HG03064 (cell line): ENCODE data around the gene NPLOC4.

Source experiments
- ATAC-seq: cut with Tn5 transposase; IDR thresholded peaks from one replicate; pipeline ENCODE4 v1.9.1; 2021; ENCODE audit warnings: low read depth; ENCODE audit not compliant: unreplicated experiment

Gene NPLOC4

DNA sequence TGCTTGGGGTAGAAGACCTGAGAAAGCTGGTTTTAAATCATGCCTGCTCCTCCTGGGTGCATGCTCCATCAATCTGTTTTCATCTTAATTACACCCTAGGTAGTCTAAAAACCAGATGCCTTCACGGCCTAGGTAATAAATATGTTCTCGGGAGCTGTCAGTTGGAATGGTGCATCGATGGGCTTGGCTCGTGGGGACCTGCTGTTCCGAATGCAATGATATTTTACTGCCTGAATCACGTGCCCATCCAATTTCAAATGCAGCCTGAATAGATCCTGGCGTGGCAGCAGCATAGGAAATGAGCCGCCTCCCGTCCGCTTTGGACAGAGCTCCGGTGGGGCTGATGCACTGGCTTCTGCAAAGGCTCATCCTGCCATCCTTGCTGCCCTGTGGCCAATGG lies 65.9 kb downstream of the NPLOC4 start:
- ATAC-seq: no peak

DNA sequence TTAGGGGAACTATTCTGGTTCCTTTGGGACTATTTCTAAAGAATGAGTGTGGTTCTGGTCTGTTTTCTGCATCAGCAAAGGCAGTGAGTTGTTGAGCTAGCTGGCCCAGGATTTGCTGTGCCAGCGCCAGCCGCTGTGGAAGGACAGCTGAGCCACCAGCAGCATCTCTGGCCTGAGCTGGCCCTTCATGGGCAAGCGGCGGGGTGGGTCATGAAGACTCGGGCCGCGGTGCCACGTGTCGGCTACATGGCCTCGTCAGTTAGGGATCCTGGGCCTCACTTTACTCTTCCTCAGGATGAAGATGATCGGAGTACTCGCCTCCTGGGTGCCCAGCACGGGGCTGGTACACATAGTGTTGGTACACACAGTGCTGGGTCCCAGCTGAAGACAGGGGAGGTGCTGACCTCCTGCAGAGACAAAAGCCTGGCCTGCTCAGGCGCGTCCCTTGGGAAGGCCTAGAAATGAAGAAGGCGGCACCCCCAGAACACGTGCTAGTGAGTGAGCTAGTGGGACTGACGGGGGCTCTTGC lies 66.9 kb downstream of the NPLOC4 start:
- no peak for ATAC-seq

DNA sequence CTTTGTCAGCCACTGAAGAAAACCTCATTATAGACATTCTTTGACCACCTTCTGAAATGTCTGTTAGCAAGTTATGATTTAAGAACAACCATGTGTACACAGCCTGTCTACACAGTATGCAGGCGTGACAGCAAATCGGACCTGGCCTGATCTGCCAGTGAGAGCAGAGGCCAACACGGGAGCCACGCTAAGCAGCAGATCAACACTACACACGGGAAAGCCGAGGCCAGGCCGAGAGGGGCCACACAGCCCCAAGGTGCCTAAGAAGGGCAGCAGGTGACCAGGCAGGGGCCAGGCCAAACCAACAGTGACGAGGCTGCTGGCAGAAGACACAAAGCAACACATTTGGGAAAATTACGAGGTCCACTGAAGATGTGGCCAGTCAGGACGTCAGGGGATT lies 68.5 kb downstream of the NPLOC4 start:
- ATAC-seq: no peak

DNA sequence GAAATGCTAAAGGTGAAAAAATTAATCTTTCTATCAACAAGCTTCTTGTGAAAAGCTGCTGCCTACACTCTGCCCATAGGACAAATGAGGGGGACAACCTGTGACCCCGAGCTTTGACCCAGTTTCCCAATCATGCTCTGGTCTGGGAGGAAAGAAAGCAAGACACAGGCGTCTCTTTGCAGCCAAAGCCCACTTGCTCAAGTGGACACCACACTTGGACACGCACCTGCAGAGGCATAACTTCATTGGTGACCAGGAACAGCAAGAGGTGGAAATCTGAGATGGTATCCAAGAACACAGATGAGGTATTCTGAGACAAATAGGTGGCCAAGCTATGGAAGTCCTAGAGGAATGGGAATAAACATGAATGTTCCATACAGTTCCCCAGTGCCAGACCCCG lies 69.7 kb downstream of the NPLOC4 start:
- no peak for ATAC-seq

DNA sequence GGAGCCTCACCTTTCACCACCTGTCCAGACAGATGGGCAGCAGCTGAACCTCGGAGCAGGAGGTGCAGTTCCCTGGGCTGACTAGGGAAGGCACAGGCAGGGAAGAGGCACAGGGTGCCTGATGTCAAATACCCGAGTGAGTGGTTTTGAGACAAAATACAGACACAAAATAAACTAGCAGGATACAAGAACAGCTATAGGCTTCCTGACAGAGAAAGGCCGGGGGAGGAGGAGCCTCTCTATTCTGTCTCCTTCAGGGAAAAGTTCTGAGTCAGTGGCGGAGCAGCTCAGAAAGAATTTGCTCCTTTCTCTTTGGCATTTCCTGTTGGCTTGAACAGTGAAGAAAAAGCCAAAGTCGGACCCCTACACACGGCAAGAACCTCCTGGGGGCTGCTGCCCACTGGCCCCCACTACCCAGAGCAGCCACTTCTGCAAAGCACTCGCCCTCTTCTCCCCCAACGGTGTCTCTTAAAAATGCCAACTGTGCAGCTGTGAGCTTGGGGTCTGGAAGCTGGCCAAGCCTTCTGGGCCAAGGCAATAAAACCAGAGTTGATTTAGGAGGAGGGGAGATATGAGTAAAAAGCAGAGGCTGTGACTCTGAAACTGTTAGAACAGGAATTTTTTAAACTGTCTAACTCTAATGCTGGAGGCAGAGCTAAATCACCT lies 70.3 kb downstream of the NPLOC4 start:
- ATAC-seq: no peak

DNA sequence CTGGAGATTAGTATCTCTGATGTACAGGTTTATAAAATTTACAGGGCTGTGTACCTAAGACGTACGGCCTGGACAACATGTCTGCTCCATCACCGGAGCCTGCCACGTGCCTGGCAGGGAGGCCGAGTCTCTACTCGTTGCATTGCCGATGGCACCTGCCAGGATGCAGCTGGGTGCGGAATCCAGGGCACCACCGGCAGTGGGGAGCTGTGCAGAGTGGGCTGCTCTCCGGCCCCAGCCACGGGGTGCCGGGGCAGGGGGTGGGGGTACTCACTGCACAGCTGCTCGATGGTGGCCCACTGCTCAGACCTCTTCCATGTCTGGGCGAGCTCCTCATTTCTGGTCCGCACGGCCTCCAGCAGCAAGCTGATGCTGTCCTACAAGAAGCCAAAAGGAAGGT lies 71.7 kb downstream of the NPLOC4 start:
- ATAC-seq: no peak

DNA sequence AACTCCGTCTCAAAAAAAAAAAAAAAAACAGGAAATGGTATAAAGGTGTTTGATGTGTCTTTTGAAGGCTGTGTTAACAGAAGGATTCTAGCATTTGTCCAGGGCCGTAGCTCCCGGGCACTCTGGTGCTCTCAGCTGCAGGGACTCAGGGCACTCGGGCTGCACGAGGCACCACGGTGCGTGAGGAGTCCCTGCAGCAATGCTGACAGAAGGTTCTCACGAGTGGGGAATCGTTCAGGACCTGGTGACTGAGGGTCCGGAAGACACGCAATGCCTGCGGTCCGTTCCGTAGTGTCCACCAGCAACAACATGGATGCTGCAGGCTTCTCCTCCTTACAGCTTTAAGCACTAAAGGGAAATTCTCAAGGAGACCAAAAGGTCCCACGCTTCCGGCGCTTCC lies 72.1 kb downstream of the NPLOC4 start:
- ATAC-seq: no peak

DNA sequence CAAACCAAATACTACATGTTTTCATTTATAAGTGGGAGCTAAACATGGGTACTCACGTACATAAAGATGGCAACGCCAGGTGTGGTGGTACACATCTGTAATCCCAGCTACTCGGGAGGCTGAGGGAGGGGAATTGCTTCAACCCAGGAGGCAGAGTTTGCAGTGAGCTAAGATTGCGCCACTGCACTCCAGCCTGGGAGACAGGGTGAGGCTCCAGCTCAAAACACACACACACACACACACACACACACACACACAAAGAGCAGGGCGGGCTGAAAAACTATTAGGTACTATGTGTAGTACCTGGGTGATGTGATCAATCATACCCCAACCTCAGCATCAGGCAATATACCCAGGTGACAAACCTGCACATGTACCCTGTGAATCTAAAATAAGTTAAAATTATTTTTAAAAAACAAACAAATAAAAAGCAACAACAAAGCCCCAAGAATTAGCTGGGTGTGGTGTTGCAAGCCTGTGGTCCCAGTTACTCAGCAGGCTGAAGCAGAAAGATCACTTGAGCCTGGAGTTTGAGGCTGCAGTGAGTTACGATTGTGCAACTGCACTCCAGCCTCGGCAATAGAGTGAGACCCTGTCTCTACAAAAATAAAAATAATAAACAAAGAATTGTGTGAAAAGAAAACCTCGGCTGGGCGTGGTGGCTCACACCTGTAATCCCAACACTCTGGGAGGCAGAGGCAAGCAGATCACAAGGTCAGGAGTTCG lies 72.9 kb downstream of the NPLOC4 start:
- no peak for ATAC-seq

DNA sequence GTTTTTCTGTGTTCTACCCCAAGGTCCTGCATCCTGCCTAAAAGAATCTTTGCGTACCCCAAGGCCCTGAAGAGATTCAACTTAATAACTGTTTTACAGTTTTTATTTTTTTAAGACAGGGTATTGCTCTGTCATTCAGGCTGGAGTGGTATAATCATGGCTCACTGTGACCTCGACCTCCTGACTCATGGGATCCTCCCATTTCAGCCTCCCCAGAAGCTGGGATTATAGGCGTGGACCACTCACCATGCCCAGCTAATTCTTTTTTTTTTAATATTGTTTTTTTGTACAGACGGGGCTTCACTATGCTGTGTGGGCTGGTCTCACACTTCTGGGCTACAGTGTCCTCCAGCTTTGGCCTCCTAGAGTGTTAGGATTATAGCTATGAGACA lies 75.4 kb downstream of the NPLOC4 start:
- ATAC-seq: no peak

DNA sequence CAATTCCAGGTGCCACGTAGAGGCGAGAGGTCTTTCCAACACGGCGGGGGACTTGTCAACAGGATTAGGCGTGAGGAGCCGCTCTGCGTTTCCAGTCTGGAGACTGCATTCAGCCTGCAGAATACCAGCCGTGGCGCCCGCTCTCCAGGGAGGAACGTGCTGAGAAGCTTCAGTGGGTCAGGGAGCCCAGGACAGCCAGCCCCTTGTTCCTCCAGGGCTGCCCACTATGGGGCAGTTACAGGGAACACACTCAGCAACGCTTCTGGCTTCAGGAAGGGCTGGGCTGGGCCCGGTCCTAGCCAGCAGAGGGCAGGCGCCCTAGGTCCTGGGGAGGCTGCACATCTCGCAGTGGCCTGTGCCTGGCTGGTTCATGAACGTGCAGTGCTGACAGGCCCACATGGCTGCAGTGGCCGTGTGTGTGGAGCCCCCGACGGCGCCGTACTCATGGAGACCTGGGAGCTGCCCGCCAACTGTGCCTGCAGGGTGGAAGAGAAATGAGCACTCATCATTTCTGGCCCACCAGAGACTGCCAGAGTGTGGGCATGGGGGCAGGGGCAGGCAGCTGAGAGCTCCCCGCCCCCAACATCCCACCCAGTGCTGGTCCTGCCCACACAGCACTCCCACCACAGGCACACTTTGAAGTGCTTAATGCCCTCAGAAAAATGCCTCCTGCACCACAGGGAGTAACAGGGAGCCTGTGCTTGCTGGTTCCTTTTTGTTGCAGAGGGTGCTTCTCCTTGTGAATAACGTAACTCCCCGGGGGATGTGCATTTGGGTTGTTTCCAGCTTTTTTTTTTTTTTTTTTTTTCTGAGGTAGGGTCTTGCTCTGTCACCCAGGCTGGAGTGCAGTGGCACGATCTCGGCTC lies 77.7 kb downstream of the NPLOC4 start:
- ATAC-seq: no peak

DNA sequence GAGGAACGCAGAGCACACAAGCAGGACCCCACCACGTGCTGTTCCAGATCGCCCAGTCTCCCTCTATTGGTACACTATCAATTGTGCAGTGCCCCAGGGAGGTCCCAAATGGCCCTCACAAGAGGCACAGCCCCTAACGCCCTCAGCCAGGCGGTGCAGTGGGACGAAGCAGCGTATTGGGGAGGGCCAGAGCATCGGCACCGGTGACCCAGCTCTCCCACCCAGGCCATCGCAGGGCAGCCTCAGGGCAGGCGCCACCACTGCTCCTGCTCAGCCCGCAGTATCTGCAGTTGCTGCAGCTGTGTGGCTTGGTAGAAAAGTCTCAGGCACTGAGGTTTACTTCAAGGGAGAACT lies 78.8 kb downstream of the NPLOC4 start:
- ATAC-seq: no peak

DNA sequence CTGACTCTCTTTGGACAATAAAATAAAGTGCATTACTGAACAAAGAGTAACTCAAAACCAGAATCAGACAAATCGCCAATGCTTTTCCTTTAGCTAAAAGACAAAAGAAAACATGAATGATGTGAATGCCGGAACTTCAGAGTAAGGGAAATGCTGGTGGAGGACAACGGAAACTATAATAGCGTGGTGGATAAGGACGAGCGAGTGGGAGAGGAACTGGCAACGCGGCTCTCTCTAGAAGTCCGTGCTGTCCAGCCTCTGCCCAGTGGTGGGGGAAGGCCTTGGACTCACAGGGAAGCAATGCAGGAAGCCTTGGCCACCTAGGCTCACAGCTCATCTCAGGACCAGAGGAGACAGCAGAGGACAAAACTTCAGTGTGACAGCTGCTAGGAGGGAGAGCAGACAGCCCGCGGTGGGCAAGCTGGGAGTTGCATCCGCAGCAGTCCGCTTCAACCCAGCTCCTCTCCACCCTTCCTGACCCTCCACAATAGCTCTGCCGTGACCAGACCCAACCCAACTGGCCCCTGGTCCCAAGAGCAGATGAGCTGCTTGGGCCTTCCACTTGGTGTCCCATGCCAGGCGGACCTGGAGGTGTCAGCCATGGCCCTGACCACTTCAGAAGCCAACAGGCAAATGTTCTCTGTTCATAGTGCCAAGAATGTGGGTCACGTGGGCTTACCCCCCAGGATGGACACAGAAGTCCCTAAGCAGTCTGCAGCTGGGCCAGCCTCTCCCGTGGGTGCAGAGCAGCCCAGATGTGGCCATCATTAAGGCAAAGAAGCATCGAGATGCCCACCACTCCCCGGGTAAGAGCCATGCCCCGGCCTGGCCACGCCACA lies 79.4 kb downstream of the NPLOC4 start:
- no peak for ATAC-seq

DNA sequence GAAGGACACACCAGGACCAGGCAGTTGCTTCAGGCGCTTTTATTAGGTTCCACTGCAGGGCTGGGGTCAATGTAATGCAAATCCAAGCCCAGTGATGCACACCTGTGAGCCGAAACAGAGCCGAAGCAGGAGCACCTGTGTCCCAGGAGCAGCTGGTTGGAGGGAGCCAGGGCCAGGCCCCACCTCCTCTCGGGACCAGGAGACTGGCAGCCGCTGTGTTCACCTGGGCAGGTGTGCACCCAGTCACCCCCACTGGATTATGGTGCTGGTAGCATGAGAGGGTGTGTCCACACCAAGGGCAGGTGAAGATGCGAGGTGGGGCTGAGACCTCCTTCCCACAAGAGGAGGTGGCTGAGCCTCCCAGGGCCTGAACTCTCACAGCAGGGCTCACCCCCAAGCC lies 80.0 kb downstream of the NPLOC4 start:
- ATAC-seq: no peak

DNA sequence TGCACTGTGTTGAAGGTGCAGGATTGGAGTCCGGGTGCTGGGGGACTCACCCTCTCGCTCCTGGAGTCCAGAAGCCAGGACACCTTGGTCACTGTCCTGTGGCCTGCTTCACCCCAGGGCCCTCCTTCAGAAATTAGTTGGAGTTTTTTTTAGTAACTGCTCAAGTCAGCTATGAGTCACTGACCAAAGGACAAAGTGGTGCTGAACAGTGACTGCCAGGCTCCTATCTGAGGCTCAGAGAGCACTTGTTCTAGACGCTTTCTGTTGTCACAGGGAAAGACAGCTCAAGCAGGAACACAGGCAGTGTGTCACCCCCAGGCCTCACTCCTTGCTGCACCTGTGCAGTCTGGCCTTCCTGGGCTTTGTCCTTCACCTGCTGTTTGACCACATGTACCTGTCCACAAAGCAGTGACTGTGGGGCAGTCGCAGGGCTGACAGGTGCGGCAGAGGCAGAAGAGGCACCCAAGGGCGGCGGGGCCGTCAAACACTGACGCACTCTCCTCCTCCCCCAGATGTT lies 80.7 kb downstream of the NPLOC4 start:
- ATAC-seq: no peak

DNA sequence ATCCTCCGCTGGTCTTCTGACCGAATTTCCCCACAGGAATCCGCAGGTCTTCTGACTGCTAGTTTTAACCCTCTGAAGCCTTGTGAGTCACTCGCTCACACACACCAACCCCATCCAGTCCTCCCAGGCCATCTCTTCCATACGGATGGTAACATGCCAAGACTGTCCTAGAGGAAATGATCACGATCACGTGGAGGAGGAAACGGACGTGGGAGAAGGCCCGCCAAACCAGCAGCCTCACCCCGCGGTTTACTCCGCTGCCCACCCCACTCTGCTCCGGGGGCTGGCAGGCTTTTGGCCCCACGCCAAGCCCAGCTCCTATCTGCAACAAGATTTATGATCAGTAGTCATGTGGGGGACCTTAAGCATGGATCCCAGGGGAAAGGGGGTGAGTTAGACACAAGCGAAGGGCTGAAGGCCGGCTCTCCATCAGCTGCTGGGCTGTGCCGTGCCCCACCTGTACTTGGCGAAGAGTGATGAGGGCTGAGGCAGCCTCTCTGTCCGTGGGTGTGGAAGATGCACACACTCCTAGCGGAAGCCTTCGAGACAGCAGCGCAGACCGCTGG lies 83.2 kb downstream of the NPLOC4 start:
- ATAC-seq: no peak

DNA sequence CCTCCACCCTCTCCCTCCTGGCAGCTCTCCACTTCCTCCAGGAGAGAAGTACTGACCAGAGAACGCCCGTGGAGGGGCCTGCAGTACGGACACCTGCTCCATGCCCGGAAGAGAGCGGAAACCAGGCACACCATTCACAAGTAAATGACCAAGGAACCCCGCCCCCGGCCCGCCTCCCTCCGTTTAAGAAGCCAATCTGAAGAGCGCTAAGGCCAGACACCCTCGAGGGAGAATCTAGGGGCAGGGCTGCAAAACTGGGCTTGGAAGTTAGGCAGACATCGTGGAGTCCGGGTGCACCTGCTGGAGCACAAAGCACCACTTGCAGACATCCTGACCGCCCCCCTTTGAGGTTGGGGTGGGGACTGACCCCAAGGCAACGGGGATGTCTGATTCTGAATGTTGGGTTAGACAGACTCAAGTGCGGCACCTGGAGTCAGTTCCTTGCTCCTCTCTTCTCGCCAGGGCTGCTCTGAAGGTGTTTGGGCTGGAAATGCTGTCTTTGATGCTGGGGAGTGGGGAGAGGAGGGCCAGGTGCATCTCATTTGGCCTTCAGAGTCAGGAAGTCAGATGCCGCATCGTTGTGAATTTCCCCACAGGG lies 83.8 kb downstream of the NPLOC4 start:
- ATAC-seq: peak; percentile 32

DNA sequence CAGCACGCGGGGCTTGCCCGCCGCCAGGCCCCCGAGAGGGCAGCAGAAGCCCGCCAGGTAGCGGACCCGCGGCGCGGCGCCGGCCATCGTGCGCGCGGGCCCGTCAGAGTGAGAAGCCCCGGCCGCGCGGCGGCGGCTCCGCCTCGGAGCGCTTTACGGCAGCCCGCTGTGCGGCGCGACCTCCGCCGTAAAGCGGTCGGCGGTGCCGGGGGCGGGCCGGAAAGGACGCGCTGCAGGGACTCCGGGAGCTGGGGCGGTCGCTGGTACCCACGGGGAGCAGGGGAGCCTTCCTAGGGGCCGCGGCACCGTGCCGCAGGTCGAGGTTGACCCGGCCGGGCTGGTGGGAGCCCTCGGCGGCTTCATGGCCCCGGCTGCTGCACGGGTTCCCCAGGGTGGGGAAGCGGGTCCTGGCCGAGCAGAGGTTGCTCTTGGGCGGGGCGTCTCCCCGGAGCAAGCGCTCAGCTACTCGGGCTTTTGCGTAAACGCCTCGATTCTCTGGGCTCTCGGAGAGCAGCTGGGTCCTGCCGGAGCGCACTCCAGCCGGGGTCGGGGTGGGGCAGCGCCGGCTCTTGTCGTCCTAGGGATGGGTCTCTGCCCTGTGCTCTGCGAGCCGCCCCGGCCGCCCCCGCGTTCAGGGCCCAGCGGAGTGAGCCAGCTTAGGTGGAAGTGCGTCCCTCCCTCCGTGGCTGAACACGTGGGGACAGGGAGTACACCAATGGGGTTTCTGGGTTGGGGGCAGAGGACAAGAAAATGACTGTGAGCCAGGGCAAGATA lies 84.5 kb downstream of the NPLOC4 start, which contains the start of gene FAAP100:
Gene FAAP100, minus strand, starts transcription at position 110 of the 774 bp plus-strand sequence. Its CDS starts 23 bp downstream, at position 87.
- ATAC-seq: peak; percentile 36

DNA sequence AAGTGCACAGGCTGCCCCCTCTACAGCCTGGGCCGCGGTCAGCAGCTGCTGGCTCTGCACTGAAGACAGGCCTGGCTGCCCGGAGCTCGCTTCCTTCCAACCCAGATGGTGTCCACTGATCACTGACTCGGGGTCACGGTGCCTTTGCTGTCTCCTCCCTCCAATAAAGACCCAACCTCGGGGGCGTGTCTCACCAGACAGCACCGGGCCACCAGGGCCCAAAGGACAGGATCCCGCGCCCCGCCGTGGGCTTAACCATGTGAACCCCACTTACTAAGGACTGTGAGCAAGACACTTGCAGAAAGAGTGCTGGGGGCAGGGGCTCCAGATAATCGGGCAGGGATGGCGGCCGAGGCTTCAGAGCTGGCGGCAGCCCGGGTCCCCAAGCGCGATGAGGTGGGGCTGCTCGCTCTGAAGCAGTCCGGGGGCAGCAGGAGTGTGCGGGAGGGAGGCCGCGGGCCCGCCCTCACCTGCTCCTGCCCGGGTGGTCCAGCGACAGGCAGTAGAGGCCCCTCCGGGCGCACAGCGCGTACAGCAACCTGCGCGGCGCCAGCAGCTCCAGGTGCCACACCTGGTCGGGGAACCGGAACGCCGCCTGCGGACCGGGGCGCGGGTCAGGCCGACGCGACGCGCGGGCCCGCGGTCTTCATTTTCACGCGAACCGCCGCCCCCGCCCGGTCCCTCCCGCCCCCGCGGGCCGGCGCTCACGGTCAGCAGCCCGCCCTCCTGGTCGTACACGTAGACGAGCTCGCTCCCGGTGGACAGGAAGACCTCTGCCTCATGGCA lies 85.3 kb downstream of the NPLOC4 start:
- ATAC-seq: peak; percentile 16
